Neural cell (in vitro differentiated cells): Measurements from ENCODE around the gene CAST. TPM values are rescaled to one million over a fixed set of nuclear protein-coding genes. Genes with fewer than 3 reads are reported as not detected.

Experiments used
- H2AFZ ChIP-seq: fragments of 200-600, 300-800 bp; sonication (generic), shearing (Covaris generic); 2 replicates; pipeline ENCODE4 v1.6.0; 2014; ENCODE audit warnings: low read depth, mild to moderate bottlenecking, antibody characterized with exemption, low read length, moderate library complexity
- H3F3A ChIP-seq: fragments of 200-600 bp; shearing (Covaris generic); 2 replicates; pipeline ENCODE4 v1.6.1; 2016; ENCODE audit warnings: mild to moderate bottlenecking, moderate library complexity, mixed read lengths, antibody characterized with exemption, low read length; ENCODE audit not compliant: insufficient read depth, poor library complexity, severe bottlenecking
- H3K27ac ChIP-seq: fragments of 200-600, 300-800 bp; sonication (generic), shearing (Covaris generic); 2 replicates; pipeline ENCODE4 v1.5.1; 2014; ENCODE audit warnings: mild to moderate bottlenecking, low read length, moderate library complexity
- H3K27me3 ChIP-seq: fragments of 300-800, 200-600 bp; sonication (generic), shearing (Covaris generic); 2 replicates; pipeline ENCODE4 v1.6.0; 2014; ENCODE audit warnings: mild to moderate bottlenecking, low read depth, low read length, moderate library complexity; ENCODE audit not compliant: insufficient read depth
- H3K36me3 ChIP-seq: fragments of 300-800, 200-600 bp; sonication (generic), shearing (Covaris generic); 2 replicates; pipeline ENCODE4 v1.5.1; 2014; ENCODE audit warnings: mild to moderate bottlenecking, antibody characterized with exemption, low read length, moderate library complexity; ENCODE audit not compliant: insufficient read depth
- H3K4me2 ChIP-seq: fragments of 300-800, 200-600 bp; sonication (generic), shearing (Covaris generic); 2 replicates; pipeline ENCODE4 v1.6.0; 2014; ENCODE audit warnings: mild to moderate bottlenecking, low read length
- H3K4me3 ChIP-seq: fragments of 300-800, 200-600 bp; sonication (generic), shearing (Covaris generic); 2 replicates; pipeline ENCODE4 v1.5.1; 2014; ENCODE audit warnings: mild to moderate bottlenecking, low read length, moderate library complexity
- H3K79me2 ChIP-seq: fragments of 200-600 bp; shearing (Covaris generic); replicated peaks from 2 replicates; pipeline ENCODE4 v1.6.0; 2014; ENCODE audit warnings: mild to moderate bottlenecking, low read length, moderate library complexity; ENCODE audit not compliant: insufficient read depth
- H3K9ac ChIP-seq: fragments of 300-800, 200-600 bp; sonication (generic), shearing (Covaris generic); 2 replicates; pipeline ENCODE4 v1.6.1; 2016; ENCODE audit warnings: mild to moderate bottlenecking, low read length, mixed read lengths
- H3K9me2 ChIP-seq: fragments of 200-600 bp; shearing (Covaris generic); 2 replicates; pipeline ENCODE4 v1.6.1; 2016; ENCODE audit warnings: mild to moderate bottlenecking, low read length, mixed read lengths; ENCODE audit not compliant: insufficient read depth
- H3K9me3 ChIP-seq: fragments of 200-600, 300-800 bp; sonication (generic), shearing (Covaris generic); 2 replicates; pipeline ENCODE4 v1.6.1; 2016; ENCODE audit warnings: mild to moderate bottlenecking, mixed run types, low read length, moderate library complexity, mixed read lengths
- H4K20me1 ChIP-seq: fragments of 200-600 bp; shearing (Covaris generic); 2 replicates; pipeline ENCODE4 v1.6.1; 2016; ENCODE audit warnings: mild to moderate bottlenecking, mixed run types; ENCODE audit not compliant: insufficient read depth
- CTCF ChIP-seq: fragments of 450-650 bp; IDR thresholded peaks from 2 replicates; pipeline ENCODE4 v1.5.1; 2014; ENCODE audit warnings: antibody characterized with exemption, mild to moderate bottlenecking, moderate library complexity; ENCODE audit not compliant: poor library complexity, severe bottlenecking
- EP300 ChIP-seq: fragments of 450-650 bp; conservative IDR thresholded peaks from 2 replicates; pipeline ENCODE4 v1.6.1; 2014; ENCODE audit warnings: antibody characterized with exemption, mild to moderate bottlenecking, moderate library complexity; ENCODE audit not compliant: poor library complexity, severe bottlenecking
- EZH2 ChIP-seq: fragments of 200-600, 300-800 bp; shearing (Covaris generic), sonication (generic); IDR thresholded peaks from 2 replicates; pipeline ENCODE4 v1.6.1; 2014; ENCODE audit warnings: antibody characterized with exemption, low read length, borderline replicate concordance, mild to moderate bottlenecking; ENCODE audit not compliant: insufficient read depth, poor library complexity, severe bottlenecking
- MXI1 ChIP-seq: fragments of 450-650 bp; conservative IDR thresholded peaks from 2 replicates; pipeline ENCODE4 v1.6.1; 2014; ENCODE audit warnings: antibody characterized with exemption, mild to moderate bottlenecking; ENCODE audit not compliant: poor library complexity, severe bottlenecking
- POLR2AphosphoS5 ChIP-seq: IDR thresholded peaks from 2 replicates; pipeline ENCODE4 v1.6.1; 2012
- RAD21 ChIP-seq: fragments of 450-650 bp; conservative IDR thresholded peaks from 2 replicates; pipeline ENCODE4 v1.6.1; 2014; ENCODE audit warnings: antibody characterized with exemption, mild to moderate bottlenecking, moderate library complexity
- REST ChIP-seq: IDR thresholded peaks from 2 replicates; pipeline ENCODE4 v1.6.1; 2012; ENCODE audit warnings: borderline replicate concordance
- SMC3 ChIP-seq: fragments of 450-650 bp; conservative IDR thresholded peaks from 2 replicates; pipeline ENCODE4 v1.6.1; 2014; ENCODE audit warnings: antibody characterized with exemption, mild to moderate bottlenecking, moderate library complexity; ENCODE audit not compliant: poor library complexity
- TAF1 ChIP-seq: IDR thresholded peaks from 2 replicates; pipeline ENCODE4 v1.6.1; 2012; ENCODE audit warnings: low read depth
- polyA plus RNA-seq: library from polyadenylated mRNA; depleted of rRNA; stranded (reverse); fragments of >200 nt; gene quantifications from 2 replicates; pipeline ENCODE4 v1.2.3, GENCODE V29; 2014

Gene CAST
- polyA plus RNA-seq, 1 donor from 2014 or later, result 8.4 TPM

GRCh38 chr5:96673127-96673526 lies 11.0 kb downstream of the CAST start:
- H3K4me3 ChIP-seq, result no peak overlapping the region
- no peak overlapping the region for H2AFZ ChIP-seq
- no peaks in the 10 kb centered on the region for H3K9me3 ChIP-seq
- H3K9me2 ChIP-seq, result no peaks in the 10 kb centered on the region
- H3K79me2 ChIP-seq, result no peaks in the 10 kb centered on the region
- no peaks in the 10 kb centered on the region for H3K27me3 ChIP-seq
- no peaks in the 10 kb centered on the region for H3F3A ChIP-seq
- H4K20me1 ChIP-seq, result no peaks in the 10 kb centered on the region
- H3K4me2 ChIP-seq, result no peak overlapping the region
- H3K27ac ChIP-seq, result no peak overlapping the region
- H3K36me3 ChIP-seq, result no peaks in the 10 kb centered on the region
- H3K9ac ChIP-seq, result no peak overlapping the region
- TF ChIP-seq REST (no peak), EZH2 (no peak), POLR2AphosphoS5 (no peak), RAD21 (no peak), TAF1 (no peak), MXI1 (no peak), CTCF (no peak), EP300 (no peak), SMC3 (no peak)

GRCh38 chr5:96675882-96676281 lies 13.7 kb downstream of the CAST start:
- Histone ChIP-seq H3F3A (no peaks in the 10 kb centered on the region), H3K27me3 (no peaks in the 10 kb centered on the region), H3K79me2 (no peaks in the 10 kb centered on the region), H3K4me3 (no peak overlapping the region), H3K9me2 (no peaks in the 10 kb centered on the region), H3K36me3 (no peaks in the 10 kb centered on the region), H3K9me3 (no peaks in the 10 kb centered on the region), H2AFZ (no peak overlapping the region), H3K4me2 (no peak overlapping the region), H4K20me1 (no peaks in the 10 kb centered on the region), H3K27ac (no peak overlapping the region), H3K9ac (no peak overlapping the region)
- TF ChIP-seq SMC3 (no peak), MXI1 (no peak), POLR2AphosphoS5 (no peak)

GRCh38 chr5:96677496-96677895 lies 15.3 kb downstream of the CAST start:
- no peak overlapping the region for H3K4me2 ChIP-seq
- H3K79me2 ChIP-seq, result no peaks in the 10 kb centered on the region
- H3F3A ChIP-seq, result no peaks in the 10 kb centered on the region
- no peak overlapping the region for H3K9ac ChIP-seq
- TF ChIP-seq EZH2, result no peak
- TF ChIP-seq REST, result no peak
- no peak for TF ChIP-seq EP300
- TF ChIP-seq CTCF, result no peak
- TF ChIP-seq RAD21, result no peak
- TF ChIP-seq SMC3, result no peak
- no peak for TF ChIP-seq MXI1
- no peak for TF ChIP-seq TAF1
- no peak for TF ChIP-seq POLR2AphosphoS5
- H3K9me2 ChIP-seq, result no peaks in the 10 kb centered on the region
- H3K27me3 ChIP-seq, result no peaks in the 10 kb centered on the region
- H4K20me1 ChIP-seq, result no peaks in the 10 kb centered on the region
- no peaks in the 10 kb centered on the region for H3K9me3 ChIP-seq
- H3K36me3 ChIP-seq, result no peaks in the 10 kb centered on the region
- H3K4me3 ChIP-seq, result no peak overlapping the region
- no peak overlapping the region for H2AFZ ChIP-seq
- no peak overlapping the region for H3K27ac ChIP-seq
